Dermis microvascular lymphatic vessel endothelial cell (primary cell): Measurements from ENCODE around the gene ATP6AP2. TPM values are rescaled to one million over a fixed set of nuclear protein-coding genes. Genes with fewer than 3 reads are reported as not detected.

Experiments
- DNase-seq, 2 donors: peaks; one replicate each; pipeline versions ENCODE4 v3.0.0 to v3.0.0-alpha.2; 2010; ENCODE audit warnings: low read depth in 2 of 2
- total RNA-seq: library from RNA; depleted of rRNA; stranded (reverse); fragments of >200 nt; gene quantifications from 2 replicates; pipeline ENCODE4 v1.2.1, GENCODE V29; 2014

ATP6AP2 gene
- total RNA-seq, 1 donor from 2014 or later, result 78.1 TPM

DNA sequence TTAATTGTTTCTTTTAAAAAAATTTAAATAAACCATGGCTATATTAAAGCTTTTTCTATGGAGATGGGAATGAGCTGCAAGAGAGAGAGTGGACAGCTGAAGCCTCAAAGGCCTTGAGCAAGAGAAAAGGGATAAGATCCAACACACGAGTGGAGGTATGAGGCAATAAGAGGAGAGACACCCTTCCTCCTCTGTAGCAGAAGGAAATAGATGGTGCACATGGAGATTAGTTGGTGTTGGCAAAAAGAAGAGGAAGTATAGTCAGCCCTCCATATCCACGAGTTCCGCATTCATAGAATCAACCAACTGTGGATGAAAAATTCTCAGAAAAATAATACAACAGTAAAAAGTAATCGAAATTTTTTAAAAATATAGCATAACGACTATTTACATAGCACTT is 63.4 kb downstream of the ATP6AP2 start:
- DNase-seq, result peak in 1 of 2 donors; percentile 34

DNA sequence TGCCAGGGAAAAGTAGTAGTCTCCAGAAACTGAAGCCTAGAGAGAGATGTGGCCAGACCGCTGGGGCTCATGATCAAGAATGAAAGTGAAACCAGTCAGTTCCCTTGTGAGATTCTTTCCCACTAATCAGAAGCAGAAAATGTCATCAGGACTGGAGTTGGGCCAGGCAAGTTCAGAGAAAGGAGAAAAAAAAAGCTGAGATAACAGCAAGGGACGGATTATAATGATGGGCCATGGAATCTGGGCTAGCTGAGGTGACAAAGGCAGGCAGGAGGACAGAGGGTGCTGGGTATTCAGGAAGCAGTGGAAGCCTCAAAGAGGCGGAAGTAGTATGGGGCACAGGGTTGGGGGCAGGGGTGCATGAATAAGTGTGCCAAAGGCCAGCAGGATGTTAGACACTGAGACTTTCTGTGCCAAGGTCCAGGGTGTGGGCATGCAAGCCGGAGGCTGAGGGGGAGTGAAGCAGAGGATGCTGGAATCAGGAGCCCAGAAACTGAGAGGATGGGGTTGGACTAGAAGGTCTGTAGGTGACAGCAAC is 64.1 kb downstream of the ATP6AP2 start:
- peak; percentile 30 to 54 for DNase-seq

DNA sequence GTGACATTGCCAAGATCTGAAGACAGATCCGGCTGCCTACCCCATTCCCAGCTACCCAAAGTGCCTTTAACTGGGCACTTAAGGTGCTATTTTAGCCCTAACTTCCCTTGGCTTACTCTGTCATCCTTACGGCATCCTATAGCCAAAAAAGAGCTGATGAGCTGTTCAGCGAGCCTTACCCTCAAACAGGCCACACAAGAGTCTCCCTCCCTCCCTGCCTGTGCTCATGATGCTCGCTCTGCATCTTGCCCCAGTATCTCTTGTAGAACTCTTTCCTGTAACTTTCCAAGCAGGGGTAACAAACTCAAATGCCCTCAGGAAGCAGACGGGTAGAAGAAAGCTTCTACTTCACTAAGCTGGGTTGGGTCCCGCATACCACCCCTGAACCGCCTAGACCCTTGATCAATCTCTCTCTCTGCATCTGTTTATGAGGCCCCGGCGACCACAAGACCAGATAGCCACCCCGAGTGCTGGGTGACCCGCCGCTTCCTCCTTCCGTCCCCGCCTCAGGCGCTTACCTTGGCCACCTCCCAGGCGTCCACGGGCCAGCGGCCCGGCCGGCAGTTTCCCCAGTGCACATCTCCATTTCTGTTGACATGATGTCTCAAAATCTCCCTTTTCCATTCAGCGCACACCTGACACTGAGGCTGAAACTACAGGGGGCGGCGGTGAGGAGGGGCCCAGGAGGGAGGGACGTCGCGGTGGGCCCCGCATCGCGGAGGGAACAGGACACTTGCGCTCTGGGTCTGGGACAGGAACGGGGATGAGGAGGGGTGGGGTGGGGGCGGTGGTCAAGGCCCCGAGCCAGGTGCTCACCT is 65.9 kb downstream of the ATP6AP2 start:
- DNase-seq, result peak in 1 of 2 donors; percentile 38

DNA sequence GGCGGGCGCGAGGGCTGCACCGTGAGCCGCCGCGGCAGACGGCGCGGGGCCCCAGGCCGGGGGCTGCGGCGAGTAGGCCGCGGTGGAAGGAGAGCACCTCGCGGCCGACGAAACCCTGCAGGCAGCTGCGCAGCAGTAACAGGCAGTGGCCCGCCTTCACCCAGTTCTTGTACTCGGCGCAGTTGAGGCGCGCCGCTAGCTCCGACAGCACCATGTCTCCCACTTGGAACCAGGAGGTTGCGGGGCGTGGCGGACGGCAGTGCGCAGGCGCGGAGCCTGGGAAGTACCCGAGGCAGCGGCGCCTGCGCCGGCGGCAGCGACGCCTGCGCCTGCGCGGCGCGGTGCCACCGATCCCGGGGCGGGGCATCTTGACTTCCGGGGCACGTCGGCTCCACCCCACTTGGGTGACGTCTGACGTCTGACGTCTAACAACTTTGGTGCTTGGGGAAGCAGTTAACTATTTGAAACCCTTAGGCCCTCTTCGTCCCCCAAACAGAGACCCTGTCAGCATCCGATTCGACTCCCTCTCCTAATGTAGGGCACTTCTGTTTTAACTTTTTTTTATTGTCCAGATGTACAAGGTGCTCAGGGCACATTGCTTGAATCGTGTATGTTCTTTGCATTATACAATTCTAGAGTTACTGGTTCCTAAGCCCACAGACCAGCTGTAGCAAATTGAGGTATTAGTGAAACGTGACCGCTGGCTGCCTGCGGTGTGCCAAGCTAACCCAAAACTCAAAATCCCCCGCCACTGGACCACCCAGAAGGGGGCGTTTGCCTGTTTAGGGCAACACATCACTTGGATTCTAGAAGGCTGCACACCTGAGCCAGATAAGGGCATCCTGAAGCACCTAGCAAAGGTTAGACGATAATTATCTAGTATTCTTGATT is 66.8 kb downstream of the ATP6AP2 start, which contains the start of gene CXorf38:
Gene CXorf38 (minus strand): TSS at position 255 of the 891 bp plus-strand sequence. CDS start 41 bp downstream, at position 214.
- peak; percentile 68 to 83 for DNase-seq

DNA sequence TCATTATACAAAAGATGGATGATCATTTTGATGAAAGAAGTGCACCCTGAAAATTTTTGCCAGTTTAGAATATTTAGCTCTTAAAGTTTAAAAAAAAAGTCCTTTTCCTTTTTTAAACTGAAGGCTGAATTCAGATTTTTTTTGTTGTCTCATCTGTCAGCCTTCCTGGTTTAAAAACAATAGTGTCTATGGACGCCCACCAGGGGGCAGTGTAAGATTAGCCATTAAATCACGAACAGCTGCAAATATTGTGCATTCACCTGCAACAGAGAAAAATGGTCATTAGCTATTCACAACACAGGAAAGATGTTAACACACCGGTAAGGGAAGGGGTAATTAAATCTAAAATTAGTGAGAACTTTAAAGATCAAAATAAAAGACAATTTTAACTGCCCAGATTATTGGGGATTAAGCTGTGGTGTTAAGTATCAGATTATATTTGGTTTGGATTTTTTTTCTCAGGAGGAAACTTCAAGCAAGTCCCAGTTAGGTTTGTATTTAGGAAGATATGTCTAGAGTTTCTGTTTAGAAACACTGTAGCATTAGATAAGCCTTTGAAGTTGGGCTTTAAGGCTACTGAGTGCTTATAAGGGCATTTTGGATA is 71.0 kb downstream of the ATP6AP2 start:
- peak; percentile 67 to 69 for DNase-seq

DNA sequence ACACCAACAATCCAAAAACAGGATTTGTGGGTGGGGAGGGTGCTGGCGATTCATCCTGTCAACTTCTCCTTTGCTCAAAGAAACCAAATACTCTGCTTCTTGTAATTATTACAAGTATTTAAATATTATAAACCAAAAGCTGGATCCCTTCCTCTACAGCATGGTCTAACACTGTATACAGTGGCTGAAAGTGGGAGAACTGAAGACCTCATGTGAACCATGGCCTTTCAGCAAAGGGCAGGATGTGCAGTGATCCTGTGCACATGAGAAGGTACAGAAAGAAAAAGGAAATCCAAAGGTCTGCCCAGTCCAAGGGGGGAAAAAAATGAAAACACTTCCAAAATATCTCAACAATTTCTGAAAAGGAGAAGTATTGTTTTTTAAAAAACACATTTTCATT is 71.9 kb downstream of the ATP6AP2 start:
- no peak for DNase-seq

DNA sequence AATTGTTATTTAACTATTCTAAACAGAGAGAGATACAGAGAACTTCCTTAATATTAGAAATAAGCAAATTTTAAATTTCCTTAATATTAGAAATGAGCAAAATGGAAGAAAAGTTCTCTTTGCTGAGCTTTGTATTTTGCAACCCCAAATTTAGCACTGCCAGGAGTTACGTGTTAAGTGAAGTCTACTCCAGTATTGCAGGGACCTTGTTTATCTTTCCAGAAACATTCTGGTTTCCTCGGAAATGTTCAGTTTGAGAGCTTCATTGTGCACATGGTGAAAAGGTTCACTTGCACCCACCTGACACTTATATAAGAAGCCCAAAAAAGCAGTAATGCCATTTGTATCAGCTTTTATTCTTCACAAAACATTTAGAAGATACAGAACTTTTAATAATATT is 72.8 kb downstream of the ATP6AP2 start:
- no peak for DNase-seq

Other genes with a start within 250 kb of the ATP6AP2 start
- not detected in 2 replicates for gene MPC1L, start 42.5 kb downstream of the ATP6AP2 start, total RNA-seq
- gene CXorf38, start 66.6 kb downstream of the ATP6AP2 start, total RNA-seq, result 8.0 and 9.0 TPM in 2 replicates
- gene MED14, start 154.6 kb downstream of the ATP6AP2 start, total RNA-seq, result 16.3 and 26.7 TPM in 2 replicates